ENCODE data around the gene TAOK2.

GRCh38 chr16:30018731-30019158 lies 45.1 kb downstream of the TAOK2 start:
- no peak for TF ChIP-seq CTCF (IDR thresholded peaks at IDR 0.05; ENCODE audit: low read depth, low read length)
- no peak for TF ChIP-seq POLR2A (IDR thresholded peaks at IDR 0.05; ENCODE audit: extremely low read depth, insufficient read length)
- TF ChIP-seq MAX (IDR thresholded peaks at IDR 0.05; ENCODE audit: low read depth, low read length), result no peak

Data from NB4 (cell line).